ENCODE data around the gene LDLRAD4. TPM values are rescaled to one million over a fixed set of nuclear protein-coding genes. Genes with fewer than 3 reads are reported as not detected.

The LDLRAD4 gene
- total and polyA plus RNA-seq, 2 experiments from 2014 or later = 0.73 to 1.9 TPM

DNA sequence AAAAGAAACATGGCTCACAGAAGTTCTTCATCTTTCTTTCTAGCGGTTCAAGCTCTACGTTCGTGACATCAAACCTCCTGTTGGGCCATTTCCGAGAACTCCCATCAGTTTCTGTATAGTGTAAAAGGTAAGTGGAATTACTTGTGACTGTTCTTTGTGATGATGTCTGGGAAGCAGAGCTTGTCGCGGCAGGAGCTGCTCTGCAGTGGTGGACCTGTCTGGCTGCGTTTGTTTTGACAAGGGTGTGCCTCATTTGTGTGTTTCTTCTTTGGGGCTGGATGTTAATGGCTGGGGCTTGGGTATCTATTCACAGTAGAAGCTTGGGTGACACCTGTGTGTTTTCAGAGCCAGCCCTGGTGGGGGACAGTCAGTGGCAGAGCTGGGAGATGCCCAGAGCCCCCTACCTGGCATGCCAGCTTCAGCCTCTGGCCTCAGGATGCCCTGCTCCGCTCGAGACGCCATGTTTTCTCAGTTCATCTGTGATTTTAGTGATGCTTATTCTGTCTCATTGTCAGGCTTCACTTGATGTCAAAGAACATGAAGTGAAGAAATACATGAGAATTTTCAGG, 59.6 kb downstream of the LDLRAD4 start:
- Histone ChIP-seq H3K4me1 (ENCODE audit: insufficient read depth) (no peaks in the 10 kb centered on the region; the same call in 1 of the 2 replicates), H3K36me3 (ENCODE audit: insufficient read depth) (no peaks in the 10 kb centered on the region), H2AFZ (no peak overlapping the region), H3K9me2 (ENCODE audit: insufficient read depth) (no peaks in the 10 kb centered on the region), H3K27me3 (ENCODE audit: insufficient read depth) (no peaks in the 10 kb centered on the region), H4K20me1 (replicated peaks; ENCODE audit: insufficient read depth) (0 out of 2 replicates have a peak, but pooled peaks cover 3% of the 10 kb centered on the region), H3K27ac (ENCODE audit: low read depth) (no peak overlapping the region), H3K79me2 (replicated peaks; ENCODE audit: insufficient read depth) (no peaks in the 10 kb centered on the region), H3F3A (replicated peaks; ENCODE audit: low read depth) (no peaks in the 10 kb centered on the region), H3K4me2 (no peak overlapping the region), H3K4me3 (no peak overlapping the region)
- Mint-ChIP-seq H3K4me1 (peaks cover 13% of the 10 kb centered on the region), H3K36me3 (ENCODE audit: low read depth) (no peaks in the 10 kb centered on the region), H3K27ac (no peak overlapping the region), H3K9me3 (peaks cover 3% of the 10 kb centered on the region; the same call in 1 of the 3 replicates), H3K4me3 (no peak overlapping the region), H3K27me3 (ENCODE audit: insufficient read depth, low read depth, poor library complexity) (no peaks in the 10 kb centered on the region)
- DNase-seq (ENCODE audit: low spot score) (no peak), ATAC-seq (no peak)
- TF ChIP-seq ZNF331 (CRISPR knock-in tag; IDR thresholded peaks at IDR 0.05; ENCODE audit: low read depth) = no peak
- TF ChIP-seq, protein P1, sequence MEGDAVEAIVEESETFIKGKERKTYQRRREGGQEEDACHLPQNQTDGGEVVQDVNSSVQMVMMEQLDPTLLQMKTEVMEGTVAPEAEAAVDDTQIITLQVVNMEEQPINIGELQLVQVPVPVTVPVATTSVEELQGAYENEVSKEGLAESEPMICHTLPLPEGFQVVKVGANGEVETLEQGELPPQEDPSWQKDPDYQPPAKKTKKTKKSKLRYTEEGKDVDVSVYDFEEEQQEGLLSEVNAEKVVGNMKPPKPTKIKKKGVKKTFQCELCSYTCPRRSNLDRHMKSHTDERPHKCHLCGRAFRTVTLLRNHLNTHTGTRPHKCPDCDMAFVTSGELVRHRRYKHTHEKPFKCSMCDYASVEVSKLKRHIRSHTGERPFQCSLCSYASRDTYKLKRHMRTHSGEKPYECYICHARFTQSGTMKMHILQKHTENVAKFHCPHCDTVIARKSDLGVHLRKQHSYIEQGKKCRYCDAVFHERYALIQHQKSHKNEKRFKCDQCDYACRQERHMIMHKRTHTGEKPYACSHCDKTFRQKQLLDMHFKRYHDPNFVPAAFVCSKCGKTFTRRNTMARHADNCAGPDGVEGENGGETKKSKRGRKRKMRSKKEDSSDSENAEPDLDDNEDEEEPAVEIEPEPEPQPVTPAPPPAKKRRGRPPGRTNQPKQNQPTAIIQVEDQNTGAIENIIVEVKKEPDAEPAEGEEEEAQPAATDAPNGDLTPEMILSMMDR (conservative IDR thresholded peaks at IDR 0.05; ENCODE audit: low read depth in 2 of 2) = no peak
- TF ChIP-seq, protein P2, sequence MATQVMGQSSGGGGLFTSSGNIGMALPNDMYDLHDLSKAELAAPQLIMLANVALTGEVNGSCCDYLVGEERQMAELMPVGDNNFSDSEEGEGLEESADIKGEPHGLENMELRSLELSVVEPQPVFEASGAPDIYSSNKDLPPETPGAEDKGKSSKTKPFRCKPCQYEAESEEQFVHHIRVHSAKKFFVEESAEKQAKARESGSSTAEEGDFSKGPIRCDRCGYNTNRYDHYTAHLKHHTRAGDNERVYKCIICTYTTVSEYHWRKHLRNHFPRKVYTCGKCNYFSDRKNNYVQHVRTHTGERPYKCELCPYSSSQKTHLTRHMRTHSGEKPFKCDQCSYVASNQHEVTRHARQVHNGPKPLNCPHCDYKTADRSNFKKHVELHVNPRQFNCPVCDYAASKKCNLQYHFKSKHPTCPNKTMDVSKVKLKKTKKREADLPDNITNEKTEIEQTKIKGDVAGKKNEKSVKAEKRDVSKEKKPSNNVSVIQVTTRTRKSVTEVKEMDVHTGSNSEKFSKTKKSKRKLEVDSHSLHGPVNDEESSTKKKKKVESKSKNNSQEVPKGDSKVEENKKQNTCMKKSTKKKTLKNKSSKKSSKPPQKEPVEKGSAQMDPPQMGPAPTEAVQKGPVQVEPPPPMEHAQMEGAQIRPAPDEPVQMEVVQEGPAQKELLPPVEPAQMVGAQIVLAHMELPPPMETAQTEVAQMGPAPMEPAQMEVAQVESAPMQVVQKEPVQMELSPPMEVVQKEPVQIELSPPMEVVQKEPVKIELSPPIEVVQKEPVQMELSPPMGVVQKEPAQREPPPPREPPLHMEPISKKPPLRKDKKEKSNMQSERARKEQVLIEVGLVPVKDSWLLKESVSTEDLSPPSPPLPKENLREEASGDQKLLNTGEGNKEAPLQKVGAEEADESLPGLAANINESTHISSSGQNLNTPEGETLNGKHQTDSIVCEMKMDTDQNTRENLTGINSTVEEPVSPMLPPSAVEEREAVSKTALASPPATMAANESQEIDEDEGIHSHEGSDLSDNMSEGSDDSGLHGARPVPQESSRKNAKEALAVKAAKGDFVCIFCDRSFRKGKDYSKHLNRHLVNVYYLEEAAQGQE (IDR thresholded peaks at IDR 0.05; ENCODE audit: unreplicated experiment) = no peak
- TF ChIP-seq JUNB (IDR thresholded peaks at IDR 0.05; ENCODE audit: unreplicated experiment) = no peak
- no peak for TF ChIP-seq EZH2 (IDR thresholded peaks at IDR 0.05; ENCODE audit: low read depth, unreplicated experiment)
- TF ChIP-seq EZH2phosphoT487 (IDR thresholded peaks at IDR 0.05; ENCODE audit: unreplicated experiment) = no peak
- TF ChIP-seq, protein P3, sequence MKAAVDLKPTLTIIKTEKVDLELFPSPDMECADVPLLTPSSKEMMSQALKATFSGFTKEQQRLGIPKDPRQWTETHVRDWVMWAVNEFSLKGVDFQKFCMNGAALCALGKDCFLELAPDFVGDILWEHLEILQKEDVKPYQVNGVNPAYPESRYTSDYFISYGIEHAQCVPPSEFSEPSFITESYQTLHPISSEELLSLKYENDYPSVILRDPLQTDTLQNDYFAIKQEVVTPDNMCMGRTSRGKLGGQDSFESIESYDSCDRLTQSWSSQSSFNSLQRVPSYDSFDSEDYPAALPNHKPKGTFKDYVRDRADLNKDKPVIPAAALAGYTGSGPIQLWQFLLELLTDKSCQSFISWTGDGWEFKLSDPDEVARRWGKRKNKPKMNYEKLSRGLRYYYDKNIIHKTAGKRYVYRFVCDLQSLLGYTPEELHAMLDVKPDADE (IDR thresholded peaks at IDR 0.05) = no peak
- TF ChIP-seq, protein P4, sequence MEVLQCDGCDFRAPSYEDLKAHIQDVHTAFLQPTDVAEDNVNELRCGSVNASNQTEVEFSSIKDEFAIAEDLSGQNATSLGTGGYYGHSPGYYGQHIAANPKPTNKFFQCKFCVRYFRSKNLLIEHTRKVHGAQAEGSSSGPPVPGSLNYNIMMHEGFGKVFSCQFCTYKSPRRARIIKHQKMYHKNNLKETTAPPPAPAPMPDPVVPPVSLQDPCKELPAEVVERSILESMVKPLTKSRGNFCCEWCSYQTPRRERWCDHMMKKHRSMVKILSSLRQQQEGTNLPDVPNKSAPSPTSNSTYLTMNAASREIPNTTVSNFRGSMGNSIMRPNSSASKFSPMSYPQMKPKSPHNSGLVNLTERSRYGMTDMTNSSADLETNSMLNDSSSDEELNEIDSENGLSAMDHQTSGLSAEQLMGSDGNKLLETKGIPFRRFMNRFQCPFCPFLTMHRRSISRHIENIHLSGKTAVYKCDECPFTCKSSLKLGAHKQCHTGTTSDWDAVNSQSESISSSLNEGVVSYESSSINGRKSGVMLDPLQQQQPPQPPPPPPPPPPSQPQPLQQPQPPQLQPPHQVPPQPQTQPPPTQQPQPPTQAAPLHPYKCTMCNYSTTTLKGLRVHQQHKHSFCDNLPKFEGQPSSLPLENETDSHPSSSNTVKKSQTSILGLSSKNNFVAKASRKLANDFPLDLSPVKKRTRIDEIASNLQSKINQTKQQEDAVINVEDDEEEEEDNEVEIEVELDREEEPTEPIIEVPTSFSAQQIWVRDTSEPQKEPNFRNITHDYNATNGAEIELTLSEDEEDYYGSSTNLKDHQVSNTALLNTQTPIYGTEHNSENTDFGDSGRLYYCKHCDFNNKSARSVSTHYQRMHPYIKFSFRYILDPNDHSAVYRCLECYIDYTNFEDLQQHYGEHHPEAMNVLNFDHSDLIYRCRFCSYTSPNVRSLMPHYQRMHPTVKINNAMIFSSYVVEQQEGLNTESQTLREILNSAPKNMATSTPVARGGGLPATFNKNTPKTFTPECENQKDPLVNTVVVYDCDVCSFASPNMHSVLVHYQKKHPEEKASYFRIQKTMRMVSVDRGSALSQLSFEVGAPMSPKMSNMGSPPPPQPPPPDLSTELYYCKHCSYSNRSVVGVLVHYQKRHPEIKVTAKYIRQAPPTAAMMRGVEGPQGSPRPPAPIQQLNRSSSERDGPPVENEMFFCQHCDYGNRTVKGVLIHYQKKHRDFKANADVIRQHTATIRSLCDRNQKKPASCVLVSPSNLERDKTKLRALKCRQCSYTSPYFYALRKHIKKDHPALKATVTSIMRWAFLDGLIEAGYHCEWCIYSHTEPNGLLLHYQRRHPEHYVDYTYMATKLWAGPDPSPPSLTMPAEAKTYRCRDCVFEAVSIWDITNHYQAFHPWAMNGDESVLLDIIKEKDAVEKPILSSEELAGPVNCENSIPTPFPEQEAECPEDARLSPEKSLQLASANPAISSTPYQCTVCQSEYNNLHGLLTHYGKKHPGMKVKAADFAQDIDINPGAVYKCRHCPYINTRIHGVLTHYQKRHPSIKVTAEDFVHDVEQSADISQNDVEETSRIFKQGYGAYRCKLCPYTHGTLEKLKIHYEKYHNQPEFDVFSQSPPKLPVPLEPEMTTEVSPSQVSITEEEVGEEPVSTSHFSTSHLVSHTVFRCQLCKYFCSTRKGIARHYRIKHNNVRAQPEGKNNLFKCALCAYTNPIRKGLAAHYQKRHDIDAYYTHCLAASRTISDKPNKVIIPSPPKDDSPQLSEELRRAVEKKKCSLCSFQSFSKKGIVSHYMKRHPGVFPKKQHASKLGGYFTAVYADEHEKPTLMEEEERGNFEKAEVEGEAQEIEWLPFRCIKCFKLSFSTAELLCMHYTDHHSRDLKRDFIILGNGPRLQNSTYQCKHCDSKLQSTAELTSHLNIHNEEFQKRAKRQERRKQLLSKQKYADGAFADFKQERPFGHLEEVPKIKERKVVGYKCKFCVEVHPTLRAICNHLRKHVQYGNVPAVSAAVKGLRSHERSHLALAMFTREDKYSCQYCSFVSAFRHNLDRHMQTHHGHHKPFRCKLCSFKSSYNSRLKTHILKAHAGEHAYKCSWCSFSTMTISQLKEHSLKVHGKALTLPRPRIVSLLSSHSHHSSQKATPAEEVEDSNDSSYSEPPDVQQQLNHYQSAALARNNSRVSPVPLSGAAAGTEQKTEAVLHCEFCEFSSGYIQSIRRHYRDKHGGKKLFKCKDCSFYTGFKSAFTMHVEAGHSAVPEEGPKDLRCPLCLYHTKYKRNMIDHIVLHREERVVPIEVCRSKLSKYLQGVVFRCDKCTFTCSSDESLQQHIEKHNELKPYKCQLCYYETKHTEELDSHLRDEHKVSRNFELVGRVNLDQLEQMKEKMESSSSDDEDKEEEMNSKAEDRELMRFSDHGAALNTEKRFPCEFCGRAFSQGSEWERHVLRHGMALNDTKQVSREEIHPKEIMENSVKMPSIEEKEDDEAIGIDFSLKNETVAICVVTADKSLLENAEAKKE (CRISPR knock-in tag; IDR thresholded peaks at IDR 0.05) = no peak
- no peak for TF ChIP-seq STAT1 (IDR thresholded peaks at IDR 0.05; ENCODE audit: unreplicated experiment)
- no peak for TF ChIP-seq NANOG (IDR thresholded peaks at IDR 0.05; ENCODE audit: borderline replicate concordance)
- TF ChIP-seq ZNF114 (CRISPR knock-in tag; IDR thresholded peaks at IDR 0.05) = no peak
- no peak for TF ChIP-seq CREB1 (CRISPR knock-in tag; IDR thresholded peaks at IDR 0.05; ENCODE audit: low read depth)
- no peak for TF ChIP-seq POLR2AphosphoS5 (IDR thresholded peaks at IDR 0.05; ENCODE audit: low read depth)

Data from GM23338 (cell line).